Coronary artery (tissue), 2 donors: ENCODE results near the gene TIMM50.
"Not testable (repeated sequence)": the region's sequence is repeated elsewhere in the genome, so short reads cannot be mapped to it uniquely, and the experiment has no call there.

Experiments
- DNase-seq: peaks from one replicate; pipeline ENCODE4 v3.0.0-alpha.2; 2017; ENCODE audit warnings: low spot score
- H3K27ac ChIP-seq, 2 donors: fragments of 200-600 bp; sonication (generic); one replicate each; pipeline ENCODE4 v1.5.1; 2016 to 2019
- H3K4me3 ChIP-seq: fragments of 200-600 bp; sonication (generic); 2 replicates; pipeline ENCODE4 v1.5.1; 2016; ENCODE audit warnings: mild to moderate bottlenecking, moderate library complexity
- TF ChIP-seq, protein P1 (sequence below): fragments of 200-600 bp; sonication (generic); IDR thresholded peaks from one replicate; pipeline ENCODE4 v1.5.1; 2019; ENCODE audit warnings: antibody characterized with exemption

The TIMM50 gene

DNA sequence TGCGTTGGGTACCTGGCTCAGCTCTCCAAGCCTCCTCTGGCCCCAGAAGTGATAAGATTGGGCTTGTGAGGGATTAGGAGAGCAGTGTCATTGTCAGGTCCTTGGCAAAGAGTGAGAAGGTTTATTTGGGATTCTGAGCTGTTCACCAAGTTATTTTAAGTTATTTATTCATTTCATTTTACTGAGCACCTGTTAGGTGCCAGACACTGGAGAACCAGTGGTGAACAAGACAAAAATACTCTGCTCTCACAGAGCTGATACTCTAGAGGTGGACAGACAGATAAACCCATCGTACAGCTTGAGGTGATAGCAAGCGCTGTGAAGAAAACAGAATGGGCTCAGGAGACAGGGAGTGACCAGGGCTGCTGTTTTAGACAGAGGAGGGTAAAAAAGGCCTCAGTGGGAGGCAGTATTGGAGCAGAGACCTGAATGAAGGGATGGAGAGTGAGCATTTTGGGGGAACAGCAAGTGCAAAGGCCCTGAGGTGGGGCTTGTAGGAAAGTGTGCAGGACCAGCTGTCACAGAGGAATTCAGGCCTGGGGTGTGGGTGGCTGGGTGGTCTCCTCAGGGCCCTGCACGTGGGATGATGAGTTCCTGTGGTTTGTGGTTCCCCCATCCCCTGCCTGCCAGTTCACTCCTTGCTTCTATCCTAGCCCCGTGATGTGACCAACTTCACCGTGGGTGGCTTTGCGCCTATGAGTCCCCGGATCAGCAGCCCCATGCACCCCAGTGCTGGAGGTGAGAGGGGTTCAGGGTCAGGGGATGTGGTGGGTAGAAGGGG is 8.7 kb upstream of the TIMM50 start:
- Histone ChIP-seq H3K4me3 (no peak overlapping the region), H3K27ac (no peak overlapping the region)
- TF ChIP-seq, protein P1, sequence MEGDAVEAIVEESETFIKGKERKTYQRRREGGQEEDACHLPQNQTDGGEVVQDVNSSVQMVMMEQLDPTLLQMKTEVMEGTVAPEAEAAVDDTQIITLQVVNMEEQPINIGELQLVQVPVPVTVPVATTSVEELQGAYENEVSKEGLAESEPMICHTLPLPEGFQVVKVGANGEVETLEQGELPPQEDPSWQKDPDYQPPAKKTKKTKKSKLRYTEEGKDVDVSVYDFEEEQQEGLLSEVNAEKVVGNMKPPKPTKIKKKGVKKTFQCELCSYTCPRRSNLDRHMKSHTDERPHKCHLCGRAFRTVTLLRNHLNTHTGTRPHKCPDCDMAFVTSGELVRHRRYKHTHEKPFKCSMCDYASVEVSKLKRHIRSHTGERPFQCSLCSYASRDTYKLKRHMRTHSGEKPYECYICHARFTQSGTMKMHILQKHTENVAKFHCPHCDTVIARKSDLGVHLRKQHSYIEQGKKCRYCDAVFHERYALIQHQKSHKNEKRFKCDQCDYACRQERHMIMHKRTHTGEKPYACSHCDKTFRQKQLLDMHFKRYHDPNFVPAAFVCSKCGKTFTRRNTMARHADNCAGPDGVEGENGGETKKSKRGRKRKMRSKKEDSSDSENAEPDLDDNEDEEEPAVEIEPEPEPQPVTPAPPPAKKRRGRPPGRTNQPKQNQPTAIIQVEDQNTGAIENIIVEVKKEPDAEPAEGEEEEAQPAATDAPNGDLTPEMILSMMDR: no peak
- DNase-seq: no peak

DNA sequence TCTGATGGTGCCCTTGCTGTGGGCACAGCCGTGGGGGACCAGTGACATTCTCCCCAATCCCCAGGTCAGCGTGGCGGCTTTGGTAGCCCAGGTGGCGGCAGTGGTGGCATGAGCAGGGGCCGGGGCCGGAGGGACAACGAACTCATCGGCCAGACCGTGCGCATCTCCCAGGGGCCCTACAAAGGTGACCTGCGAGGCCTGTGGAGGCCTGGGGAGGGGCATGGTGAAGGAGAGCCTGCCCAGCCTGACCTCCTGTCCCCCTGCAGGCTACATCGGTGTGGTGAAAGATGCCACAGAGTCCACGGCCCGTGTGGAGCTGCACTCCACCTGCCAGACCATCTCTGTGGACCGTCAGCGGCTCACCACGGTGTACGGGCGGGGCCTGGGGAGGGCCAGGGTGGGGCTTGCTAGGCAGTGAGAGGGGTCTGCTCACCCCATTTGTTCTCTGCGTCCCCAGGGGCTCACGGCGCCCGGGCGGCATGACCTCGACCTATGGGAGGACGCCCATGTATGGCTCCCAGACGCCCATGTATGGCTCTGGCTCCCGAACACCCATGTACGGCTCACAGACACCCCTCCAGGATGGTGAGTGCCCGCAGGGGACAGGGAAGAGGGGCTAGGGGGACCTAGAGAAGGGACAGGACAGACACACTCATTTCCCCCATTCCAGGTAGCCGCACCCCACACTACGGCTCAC is 7.7 kb upstream of the TIMM50 start:
- Histone ChIP-seq H3K27ac (no peak overlapping the region), H3K4me3 (no peak overlapping the region)
- DNase-seq: no peak
- TF ChIP-seq, protein P1: no peak

DNA sequence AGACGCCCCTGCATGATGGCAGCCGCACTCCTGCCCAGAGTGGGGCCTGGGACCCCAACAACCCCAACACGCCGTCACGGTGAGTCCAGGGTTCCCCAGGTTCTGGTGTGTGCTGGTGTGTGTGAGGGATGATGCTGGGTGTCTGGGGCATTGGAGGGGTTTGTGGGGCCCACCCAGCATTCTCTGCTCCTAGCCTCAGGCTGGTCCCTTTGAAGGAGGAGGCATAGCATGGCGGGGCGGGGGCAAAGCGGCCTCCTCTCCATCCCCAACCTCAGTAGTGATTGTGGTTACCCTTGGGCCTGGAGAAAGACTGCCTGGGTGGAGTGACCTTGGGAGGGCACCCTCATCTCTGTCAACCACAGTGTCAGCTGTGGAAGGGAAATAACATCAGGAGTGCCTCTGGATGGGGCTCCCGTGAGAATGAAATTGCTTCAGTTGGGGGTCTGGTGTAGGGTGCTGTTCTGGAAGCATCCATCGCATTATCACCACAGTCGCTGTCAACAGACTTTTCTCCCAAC is 7.1 kb upstream of the TIMM50 start:
- no peak for DNase-seq
- Histone ChIP-seq H3K4me3 (no peak overlapping the region), H3K27ac (no peak overlapping the region)
- TF ChIP-seq, protein P1: no peak

DNA sequence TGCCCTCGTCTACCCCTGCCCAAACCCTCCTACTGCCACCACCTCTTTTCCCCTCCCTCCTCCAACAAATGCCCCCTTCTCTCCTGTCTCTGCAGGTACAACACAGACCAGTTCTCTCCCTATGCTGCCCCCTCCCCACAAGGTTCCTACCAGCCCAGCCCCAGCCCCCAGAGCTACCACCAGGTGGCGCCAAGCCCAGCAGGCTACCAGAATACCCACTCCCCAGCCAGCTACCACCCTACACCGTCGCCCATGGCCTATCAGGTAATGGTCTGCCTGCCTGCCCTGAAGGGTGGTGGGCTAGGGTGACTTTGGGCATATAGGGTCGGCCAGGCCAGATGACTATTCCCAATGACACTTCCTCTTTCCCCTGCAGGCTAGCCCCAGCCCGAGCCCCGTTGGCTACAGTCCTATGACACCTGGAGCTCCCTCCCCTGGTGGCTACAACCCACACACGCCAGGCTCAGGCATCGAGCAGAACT is 6.5 kb upstream of the TIMM50 start:
- H3K27ac ChIP-seq: no peak overlapping the region
- TF ChIP-seq, protein P1: peak; percentile 78
- DNase-seq: no peak
- H3K4me3 ChIP-seq: no peak overlapping the region

DNA sequence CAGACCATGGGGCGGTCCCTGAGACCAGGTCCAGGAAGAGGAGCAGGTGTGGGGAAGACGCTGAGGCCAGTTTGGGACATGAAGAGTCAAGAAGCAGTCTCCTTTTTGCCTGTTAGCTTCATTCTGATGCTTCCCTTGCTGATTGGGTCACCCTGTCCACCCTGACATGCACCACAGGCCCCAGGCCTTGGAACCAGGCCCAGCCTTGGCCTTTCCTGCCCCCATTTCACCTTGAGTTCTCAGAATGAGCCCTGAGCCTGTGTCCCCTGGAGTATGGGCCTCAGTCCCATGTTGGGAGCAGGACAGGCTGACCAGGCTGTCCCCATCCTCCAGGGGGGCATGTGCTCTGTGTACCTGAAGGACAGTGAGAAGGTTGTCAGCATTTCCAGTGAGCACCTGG is 4.9 kb upstream of the TIMM50 start:
- no peak overlapping the region for H3K4me3 ChIP-seq
- DNase-seq: no peak
- no peak overlapping the region for H3K27ac ChIP-seq
- TF ChIP-seq, protein P1: no peak

DNA sequence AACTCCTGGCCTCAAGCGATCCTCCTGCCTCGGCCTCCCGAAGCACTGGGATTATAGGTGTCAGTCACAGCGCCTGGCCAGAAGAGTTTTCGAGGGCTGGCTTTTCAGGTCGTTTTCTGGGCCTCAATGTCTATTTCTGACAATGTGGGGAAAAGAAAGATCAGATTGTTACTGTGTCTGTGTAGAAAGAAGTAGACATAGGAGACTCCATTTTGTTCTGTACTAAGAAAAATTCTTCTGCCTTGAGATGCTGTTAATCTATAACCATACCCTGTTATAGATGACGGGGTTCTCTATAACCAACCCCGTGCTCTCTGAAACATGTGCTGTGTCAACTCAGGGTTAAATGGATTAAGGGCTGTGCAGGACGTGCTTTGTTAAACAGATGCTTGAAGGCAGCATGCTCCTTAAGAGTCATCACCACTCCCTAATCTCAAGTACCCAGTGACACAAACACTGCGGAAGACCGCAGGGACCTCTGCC is 1.3 kb upstream of the TIMM50 start:
- H3K27ac ChIP-seq, H3K4me3 ChIP-seq, DNase-seq: not testable (repeated sequence)

DNA sequence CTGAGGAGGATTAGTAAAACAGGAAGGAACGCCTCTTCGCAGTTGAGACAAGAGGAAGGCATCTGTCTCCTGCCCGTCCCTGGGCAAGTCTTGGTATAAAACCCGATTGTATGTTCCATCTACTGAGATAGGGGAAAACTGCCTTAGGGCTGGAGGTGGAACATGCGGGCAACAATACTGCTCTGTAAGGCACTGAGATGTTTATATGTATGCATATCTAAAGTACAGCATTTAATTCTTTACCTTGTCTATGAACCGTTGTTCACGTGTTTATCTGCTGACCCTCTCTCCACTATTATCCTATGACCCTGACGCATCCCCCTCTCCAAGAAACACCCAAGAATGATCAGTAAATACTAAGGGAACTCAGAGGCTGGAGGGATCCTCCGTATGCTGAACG is 722 bp upstream of the TIMM50 start:
- DNase-seq: no peak
- TF ChIP-seq, protein P1: no peak
- Histone ChIP-seq H3K4me3 (peak overlapping the region; percentile 90), H3K27ac (peak overlapping the region; percentile 54 to 90)
